Measurements from ENCODE around the gene KRTAP1-5. TPM values are rescaled to one million over a fixed set of nuclear protein-coding genes. Genes with fewer than 3 reads are reported as not detected.

The KRTAP1-5 gene
- total and polyA plus RNA-seq, 2 donors (not counting 1 experiment from before 2014, with no cell fraction given), result not detected

- POLR2A ChIA-PET, result no interaction called here
- peaks cover 48% of the 10 kb centered on the region for H3K27me3 Mint-ChIP-seq
- CTCF ChIA-PET, result no interaction called here
These were observed 2.7 kb upstream of the KRTAP1-5 start, which contains the start of gene KRTAP1-4 for GRCh38 chr17:41029633-41030245. Gene KRTAP1-4 (minus strand): TSS chr17:41030195. CDS start chr17:41030078, 117 bp downstream.

More at GRCh38 chr17:41029633-41030245, 2.7 kb upstream of the KRTAP1-5 start, which contains the start of gene KRTAP1-4:
- H3K4me2 ChIP-seq (replicated peaks; ENCODE audit: low read depth, low read length, poor library complexity, severe bottlenecking), result no peak within 1 kb of the TSS
- H2AFZ ChIP-seq (ENCODE audit: insufficient read depth, low read depth, low read length, poor library complexity, severe bottlenecking), result no peak within 1 kb of the TSS
- intact Hi-C loops (cut with micrococcal nuclease), result no loop called here
- Mint-ChIP-seq H3K27ac (no peak within 1 kb of the TSS), H3K4me3 (no peak within 1 kb of the TSS), H3K4me1 (no peaks in the 10 kb centered on the region), H3K9me3 (ENCODE audit: insufficient read depth) (no peaks in the 10 kb centered on the region)
- no peaks in the 10 kb centered on the region for H4K20me1 ChIP-seq (ENCODE audit: control insufficient read depth, insufficient read depth, low read length, poor library complexity, severe bottlenecking)
- no peaks in the 10 kb centered on the region for H3K36me3 ChIP-seq (replicated peaks in 1 of 2; ENCODE audit: control extremely low read depth in 1 of 2, control insufficient read depth in 1 of 2, extremely low read depth in 1 of 2, insufficient read depth in 2 of 2, low read length in 1 of 2)
- H3K9me3 ChIP-seq (ENCODE audit: control extremely low read depth in 1 of 3, control insufficient read depth in 2 of 3, insufficient read depth in 1 of 3, low read length in 2 of 3), result no peaks in the 10 kb centered on the region
- WGBS (ENCODE audit: insufficient coverage), result 90% methylated on average over 9 of the region's 12 CpGs
- no peak for DNase-seq
- no peaks in the 10 kb centered on the region for H3K79me2 ChIP-seq (ENCODE audit: control insufficient read depth, insufficient read depth, low read length)
- no peak within 1 kb of the TSS for H3K27ac ChIP-seq (ENCODE audit: low read length in 2 of 2)
- no peak within 1 kb of the TSS for H3K9ac ChIP-seq (ENCODE audit: low read length)
- peaks cover 0 to 9% (median 3%) of the 10 kb centered on the region in 4 experiments for H3K27me3 ChIP-seq (replicated peaks in 1 of 4; ENCODE audit: control extremely low read depth in 1 of 4, control insufficient read depth in 3 of 4, insufficient read depth in 4 of 4, low read length in 3 of 4)
- ATAC-seq (ENCODE audit: low read depth), result no peak
- no peak within 1 kb of the TSS for H3K4me3 ChIP-seq (ENCODE audit: control extremely low read depth in 1 of 5, extremely low read depth in 1 of 5, insufficient read depth in 1 of 5, low read depth in 2 of 5, low read length in 4 of 5)
- no peaks in the 10 kb centered on the region for H3K4me1 ChIP-seq (ENCODE audit: control insufficient read depth in 2 of 2, insufficient read depth in 2 of 2, low read length in 2 of 2)
- TF ChIP-seq CTCF (IDR thresholded peaks at IDR 0.05) (no peak), EZH2 (IDR thresholded peaks at IDR 0.05; ENCODE audit: borderline replicate concordance, insufficient read depth, low read depth, low read length, poor library complexity, severe bottlenecking) (no peak)

All from B cell (primary cell).